ENCODE results near the gene SLC16A10.

DNA sequence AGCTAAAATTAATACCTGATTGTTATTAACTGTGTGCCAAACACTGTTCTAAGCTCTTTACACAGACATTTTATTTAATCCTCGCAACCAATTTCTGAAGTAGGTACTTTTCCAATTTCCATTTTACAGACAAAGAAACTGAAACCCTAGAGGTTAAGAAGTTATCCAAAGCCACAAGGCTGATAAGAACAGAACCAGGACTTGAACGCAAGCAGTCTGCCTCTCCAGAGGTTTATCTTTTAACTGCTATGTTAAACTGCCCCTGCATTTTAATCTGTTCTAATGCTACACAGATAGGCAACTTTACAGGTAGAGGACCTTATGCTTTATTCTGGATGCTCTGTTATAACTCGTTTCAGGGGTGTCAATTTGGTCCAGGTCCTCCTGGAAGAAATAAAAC is 118.2 kb downstream of the SLC16A10 start:
- TF ChIP-seq, protein P1, sequence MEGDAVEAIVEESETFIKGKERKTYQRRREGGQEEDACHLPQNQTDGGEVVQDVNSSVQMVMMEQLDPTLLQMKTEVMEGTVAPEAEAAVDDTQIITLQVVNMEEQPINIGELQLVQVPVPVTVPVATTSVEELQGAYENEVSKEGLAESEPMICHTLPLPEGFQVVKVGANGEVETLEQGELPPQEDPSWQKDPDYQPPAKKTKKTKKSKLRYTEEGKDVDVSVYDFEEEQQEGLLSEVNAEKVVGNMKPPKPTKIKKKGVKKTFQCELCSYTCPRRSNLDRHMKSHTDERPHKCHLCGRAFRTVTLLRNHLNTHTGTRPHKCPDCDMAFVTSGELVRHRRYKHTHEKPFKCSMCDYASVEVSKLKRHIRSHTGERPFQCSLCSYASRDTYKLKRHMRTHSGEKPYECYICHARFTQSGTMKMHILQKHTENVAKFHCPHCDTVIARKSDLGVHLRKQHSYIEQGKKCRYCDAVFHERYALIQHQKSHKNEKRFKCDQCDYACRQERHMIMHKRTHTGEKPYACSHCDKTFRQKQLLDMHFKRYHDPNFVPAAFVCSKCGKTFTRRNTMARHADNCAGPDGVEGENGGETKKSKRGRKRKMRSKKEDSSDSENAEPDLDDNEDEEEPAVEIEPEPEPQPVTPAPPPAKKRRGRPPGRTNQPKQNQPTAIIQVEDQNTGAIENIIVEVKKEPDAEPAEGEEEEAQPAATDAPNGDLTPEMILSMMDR (conservative IDR thresholded peaks at IDR 0.05), result no peak
- no peak for TF ChIP-seq EZH2 (IDR thresholded peaks at IDR 0.05; ENCODE audit: low read depth)

Data from PC-9 (cell line).